Amniotic epithelial cell (primary cell): ENCODE results near the gene DEXI.
"Not testable (repeated sequence)": the region's sequence is repeated elsewhere in the genome, so short reads cannot be mapped to it uniquely, and the experiment has no call there.

Experiments used
- DNase-seq: peaks from one replicate; pipeline ENCODE4 v3.0.0-alpha.2; 2010; ENCODE audit warnings: low read depth

DEXI gene

GRCh38 chr16:10941127-10941933 is 938 bp downstream of the DEXI start:
- DNase-seq: no peak

- DNase-seq: no peak
These were observed 1.7 kb downstream of the DEXI start for GRCh38 chr16:10940501-10941079.

- DNase-seq: no peak
These were observed 2.5 kb downstream of the DEXI start for GRCh38 chr16:10939649-10940234.

- DNase-seq: no peak
These were observed 3.2 kb downstream of the DEXI start for GRCh38 chr16:10938796-10939648.

GRCh38 chr16:10938321-10938720 is 3.9 kb downstream of the DEXI start:
- DNase-seq: no peak

GRCh38 chr16:10937068-10937859 is 5.0 kb downstream of the DEXI start:
- no peak for DNase-seq

- DNase-seq: no peak
These were observed 5.8 kb downstream of the DEXI start for GRCh38 chr16:10936272-10936984.

GRCh38 chr16:10935226-10935915 is 6.9 kb downstream of the DEXI start:
- DNase-seq: no peak

GRCh38 chr16:10934325-10935107 is 7.8 kb downstream of the DEXI start:
- DNase-seq: no peak

GRCh38 chr16:10933865-10934264 is 8.4 kb downstream of the DEXI start:
- DNase-seq: no peak

GRCh38 chr16:10932959-10933710 is 9.1 kb downstream of the DEXI start:
- peak; percentile 44 for DNase-seq

GRCh38 chr16:10931977-10932632 is 10.2 kb downstream of the DEXI start:
- no peak for DNase-seq

GRCh38 chr16:10931134-10931533 is 11.1 kb downstream of the DEXI start:
- no peak for DNase-seq

- no peak for DNase-seq
These were observed 11.5 kb downstream of the DEXI start for GRCh38 chr16:10930755-10931093.

GRCh38 chr16:10929853-10930754 is 12.2 kb downstream of the DEXI start:
- no peak for DNase-seq

GRCh38 chr16:10929097-10929496 is 13.2 kb downstream of the DEXI start:
- not testable (repeated sequence) for DNase-seq

- DNase-seq: no peak
These were observed 14.7 kb downstream of the DEXI start for GRCh38 chr16:10927497-10928112.
